GDM1 (cell line): ENCODE data around the gene MAP1B.
A peak's percentile ranks its signal among the peaks of the same experiment; 100 is the strongest.

Experiments used
- DNase-seq: peaks from one replicate; lab custom pipeline; 2025; lab: John Stamatoyannopoulos, UW

The MAP1B gene

DNA sequence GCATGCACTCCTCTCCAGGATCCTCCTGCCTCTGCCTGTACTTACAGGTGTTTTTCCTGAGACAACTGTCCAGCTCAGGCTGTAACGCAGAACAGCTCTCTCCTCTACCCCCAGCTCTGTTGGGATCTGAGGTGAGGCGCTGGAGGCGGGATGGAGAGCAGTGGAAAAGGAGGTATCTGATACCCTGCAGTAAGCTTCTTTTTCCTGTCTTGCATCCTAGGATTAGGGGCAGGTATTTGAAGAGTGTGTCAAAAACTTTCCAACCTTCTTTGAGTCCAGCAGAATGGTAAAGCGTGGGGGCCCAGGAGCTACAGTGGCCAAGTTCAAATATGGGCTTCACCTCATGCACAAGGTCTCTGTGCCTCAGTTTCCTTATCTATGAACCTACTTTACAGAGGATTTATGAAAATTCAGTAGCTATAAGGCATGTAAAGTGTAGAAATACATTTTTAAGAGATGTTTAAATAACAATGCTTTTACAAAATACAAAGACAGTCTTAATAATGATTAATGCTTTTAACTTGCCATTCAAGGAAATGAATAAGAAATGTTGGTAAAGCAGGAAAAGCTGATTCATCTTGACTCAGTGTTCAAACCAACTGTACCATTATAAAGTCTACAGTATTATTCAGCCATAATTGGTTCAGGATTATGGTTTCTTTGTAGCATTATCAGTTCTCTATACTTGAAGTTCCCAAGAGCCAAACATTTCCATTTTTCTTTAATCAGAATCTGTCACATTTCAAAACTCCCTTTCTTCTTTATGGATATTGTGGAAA is 26.1 kb downstream of the MAP1B start:
- DNase-seq, result no peak

DNA sequence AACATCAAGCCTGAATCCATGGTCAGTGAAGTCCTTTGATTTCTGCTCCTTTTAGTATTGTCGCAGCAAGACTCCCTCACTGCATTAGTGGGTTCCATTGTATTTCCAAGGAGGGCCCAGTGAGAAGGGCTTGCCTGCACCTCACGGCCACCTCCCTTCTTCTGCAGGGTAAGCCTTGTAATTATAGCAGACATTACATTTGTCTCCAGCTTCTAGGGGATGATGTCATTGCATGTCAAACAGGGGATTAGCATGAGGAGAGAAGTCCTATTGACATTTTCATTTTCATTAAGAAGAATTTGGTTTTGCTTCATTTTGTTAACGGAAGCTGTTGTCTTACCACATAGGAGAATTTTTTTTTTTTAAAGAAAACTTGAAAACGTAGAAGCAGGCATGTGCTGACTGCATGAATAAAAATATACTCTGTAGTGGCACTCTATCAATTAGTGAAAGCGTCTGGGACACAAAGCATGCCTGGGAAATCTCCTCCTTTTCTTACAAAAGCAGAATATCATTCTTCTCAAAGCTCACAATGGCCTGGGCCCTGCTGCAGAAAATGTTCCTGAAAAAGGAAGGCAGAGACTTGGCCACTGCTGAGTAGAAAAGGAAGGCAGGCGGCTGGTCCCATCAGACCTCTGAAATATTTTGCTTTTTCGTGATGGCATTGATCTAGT is 27.1 kb downstream of the MAP1B start:
- no peak for DNase-seq

DNA sequence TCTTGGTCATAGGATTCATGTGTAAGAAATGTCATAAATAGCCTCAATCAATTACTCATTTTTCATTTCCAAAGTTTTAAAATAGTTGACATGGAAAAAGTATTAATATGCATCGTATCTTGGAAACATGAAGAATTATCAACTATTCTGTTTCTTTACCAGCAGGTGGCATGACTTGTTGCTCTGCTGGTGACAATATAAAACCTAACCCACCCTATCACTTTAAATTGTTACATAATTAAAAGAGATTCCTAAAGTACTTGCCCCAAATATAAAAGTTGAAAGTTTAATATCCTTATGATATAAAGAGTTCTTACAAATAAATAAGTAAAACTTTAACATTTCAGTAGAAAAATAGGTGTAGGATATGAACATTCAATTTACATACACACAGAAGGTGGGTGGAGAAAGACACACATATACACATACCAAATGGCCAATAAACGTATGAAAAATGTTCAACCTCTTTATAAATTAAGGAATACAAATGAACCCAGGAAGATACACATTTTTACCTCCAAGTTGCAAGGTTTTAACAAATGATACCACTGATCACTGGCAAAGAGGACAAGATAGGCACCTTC is 30.6 kb downstream of the MAP1B start:
- no peak for DNase-seq

DNA sequence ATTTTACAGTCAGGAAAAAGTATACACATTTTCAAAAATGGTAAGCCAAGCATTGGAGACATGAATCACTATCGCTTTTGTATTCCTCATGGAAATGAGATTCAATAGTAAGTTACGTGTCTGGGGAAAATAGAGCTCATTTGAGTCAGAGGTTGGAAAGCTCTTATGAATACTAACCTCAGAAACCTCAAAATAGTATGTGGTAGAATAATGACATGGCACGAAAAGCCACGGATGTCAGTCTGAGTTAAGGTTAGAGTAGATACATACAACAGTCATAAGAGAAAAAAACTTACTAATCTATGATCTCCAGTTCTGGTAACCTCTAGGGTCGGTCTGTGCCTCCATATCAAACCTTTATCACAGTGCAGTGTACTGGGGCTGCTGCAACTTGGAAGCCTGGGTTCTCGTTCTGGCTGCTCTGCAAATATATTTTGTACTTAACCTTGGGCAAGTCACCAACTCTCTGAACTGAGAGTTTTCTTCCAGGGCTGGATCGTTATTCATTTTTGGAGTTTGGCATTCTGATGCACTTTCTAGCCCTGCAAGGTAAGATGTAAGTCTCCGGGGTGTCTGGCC is 31.8 kb downstream of the MAP1B start:
- DNase-seq, result peak; percentile 19

DNA sequence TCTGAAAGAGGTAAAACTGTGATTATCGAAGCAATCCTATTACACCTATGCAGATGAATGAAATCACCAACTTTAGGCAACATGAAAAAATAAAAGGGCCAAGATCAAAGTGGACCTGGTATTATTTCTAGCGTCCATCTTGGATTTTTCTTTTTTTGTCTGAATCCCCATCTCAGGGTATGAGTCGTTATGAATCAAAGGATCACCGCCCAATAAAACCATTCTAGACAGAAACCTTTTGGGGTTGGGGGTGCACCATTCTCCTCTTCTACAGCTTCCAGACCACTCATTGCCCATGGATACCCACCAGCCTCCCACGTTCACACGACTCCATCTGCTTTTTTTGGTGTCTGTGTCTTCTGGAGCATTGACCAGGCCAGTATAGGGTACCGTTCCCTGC is 33.4 kb downstream of the MAP1B start:
- no peak for DNase-seq

DNA sequence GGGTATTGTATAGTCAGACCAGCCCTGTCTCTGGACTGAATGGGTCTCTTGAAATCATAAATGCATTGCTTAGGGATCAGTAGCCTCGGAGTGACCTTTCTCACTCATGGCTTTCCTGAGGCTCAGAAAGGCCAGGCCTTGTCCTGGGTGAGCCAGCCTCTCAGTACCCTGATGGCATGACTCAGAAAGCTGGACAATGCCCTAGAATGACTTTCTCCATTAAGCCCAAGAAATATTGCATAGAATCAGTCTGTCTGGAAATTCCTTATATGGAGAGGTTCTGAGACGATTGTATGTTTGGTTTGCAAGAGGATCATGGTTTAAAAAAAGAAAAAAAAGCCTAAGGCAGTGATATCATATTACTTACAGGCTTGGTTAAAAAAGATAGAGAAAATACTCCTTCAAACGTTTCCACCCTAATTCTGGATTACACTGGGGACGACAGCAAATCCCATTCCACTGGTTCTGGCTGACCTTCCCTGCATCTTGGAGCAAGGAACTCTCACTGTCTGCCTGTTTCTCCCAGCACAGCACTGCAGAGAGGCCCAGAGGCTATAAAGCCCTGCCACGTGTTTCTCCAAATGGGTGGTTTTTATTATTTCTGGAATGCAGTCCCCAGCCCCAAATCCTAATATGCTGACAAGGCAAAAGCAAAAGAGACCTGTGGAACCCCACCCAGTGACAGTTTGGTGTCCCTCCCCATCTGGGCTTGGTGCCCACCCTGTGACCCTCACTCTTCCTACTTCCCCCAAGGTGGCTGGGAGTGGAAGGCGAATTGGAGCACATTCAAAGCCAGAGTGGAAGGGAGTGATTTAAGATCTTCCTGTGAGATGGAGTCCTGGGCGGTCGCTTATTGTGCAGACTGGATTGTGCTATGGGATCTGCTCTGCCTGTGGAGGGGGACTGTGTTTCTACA is 34.4 kb downstream of the MAP1B start:
- DNase-seq, result no peak

DNA sequence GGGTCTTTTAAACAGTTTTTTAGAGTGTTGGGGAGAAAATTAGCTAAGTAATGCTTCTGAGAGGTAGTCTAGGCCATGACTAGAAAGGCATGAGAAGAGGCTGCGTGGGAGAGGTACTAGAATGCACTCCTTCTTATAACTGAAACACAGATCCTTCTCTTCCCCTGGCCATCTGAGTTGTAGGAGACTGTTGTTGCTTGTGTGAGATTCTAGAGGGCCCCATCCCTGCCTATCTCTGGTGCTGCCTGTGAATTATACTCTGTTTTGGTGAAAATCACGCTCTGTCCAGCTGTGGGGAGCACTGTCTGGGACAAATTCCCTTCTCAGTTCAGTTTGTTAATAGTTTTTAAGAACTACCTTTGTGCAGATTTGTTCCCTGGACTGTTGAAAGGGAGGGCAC is 37.5 kb downstream of the MAP1B start:
- no peak for DNase-seq

DNA sequence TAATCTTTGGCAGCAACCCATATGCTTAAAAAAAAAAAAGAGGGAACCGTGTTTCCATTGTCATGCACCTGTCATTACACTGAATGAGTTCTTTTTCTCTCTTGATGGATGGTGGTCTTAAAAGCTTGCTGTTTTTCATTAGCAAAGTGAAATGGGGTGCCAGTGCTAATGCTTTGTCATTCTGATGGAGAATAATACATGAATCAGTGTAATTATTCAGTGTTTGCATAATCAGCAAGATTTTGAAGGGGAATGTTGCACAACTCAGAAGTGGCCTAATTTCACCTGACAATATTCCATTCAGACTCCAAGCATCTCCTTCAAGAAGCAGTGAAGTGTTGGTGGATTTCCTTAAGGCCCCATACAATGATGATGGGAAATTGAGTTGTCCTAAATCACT is 38.1 kb downstream of the MAP1B start:
- DNase-seq, result no peak

DNA sequence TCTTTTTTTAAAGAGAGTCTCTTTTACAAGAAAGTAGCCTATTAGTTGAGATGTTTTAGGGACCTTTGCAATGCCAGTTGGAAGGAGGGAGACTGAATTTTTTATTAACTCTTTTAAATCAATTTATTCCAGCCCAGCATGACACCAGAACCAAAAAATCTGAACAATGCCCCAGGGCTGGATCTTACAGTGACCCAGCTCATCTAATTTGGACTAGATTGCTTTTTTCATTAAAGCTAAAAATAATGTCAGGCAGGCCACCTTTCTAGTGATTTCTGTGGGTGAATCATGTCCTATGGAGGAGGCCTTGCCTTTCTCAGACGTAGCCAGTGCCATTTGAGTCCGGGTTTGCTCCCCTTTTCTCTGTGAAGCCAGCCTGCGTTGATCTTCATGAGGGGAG is 38.8 kb downstream of the MAP1B start:
- no peak for DNase-seq

DNA sequence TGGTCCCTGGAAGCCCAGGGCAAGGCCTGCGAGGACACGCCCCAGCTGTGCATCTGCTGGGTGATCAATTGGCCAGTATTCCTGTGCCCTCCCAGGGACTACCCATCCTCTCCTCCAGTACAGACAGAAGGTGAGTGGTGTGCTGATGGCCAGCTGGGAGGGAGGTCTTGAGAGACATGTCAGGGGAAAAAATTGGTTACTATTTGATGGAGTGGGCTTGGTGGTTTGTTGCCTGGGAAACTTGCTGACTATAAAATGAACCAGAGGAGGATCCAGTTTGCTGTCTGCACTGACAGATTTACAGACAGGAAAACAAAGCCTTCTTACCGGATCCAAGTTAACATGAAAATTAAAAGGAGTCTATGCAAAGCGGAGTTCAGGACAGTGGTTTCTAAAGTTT is 40.3 kb downstream of the MAP1B start:
- no peak for DNase-seq

DNA sequence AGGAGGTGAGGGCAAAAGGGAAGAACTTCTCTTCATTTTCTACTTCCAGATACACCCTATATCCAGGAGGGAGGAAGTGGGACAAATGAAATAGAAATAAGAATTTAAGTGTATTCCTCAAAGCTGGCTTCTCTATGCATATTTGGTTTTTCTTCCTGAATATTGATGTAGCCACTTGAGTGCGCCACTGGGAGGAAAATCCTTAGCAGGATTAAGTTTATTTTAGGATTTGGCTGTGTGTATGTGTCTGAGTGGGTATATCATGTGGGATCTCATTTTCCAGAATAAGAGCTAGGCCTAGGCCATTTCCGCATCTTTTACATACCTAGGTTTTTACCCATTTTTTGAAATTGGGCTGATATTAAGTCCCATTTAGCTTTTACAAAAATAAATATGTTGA is 42.5 kb downstream of the MAP1B start:
- DNase-seq, result no peak

DNA sequence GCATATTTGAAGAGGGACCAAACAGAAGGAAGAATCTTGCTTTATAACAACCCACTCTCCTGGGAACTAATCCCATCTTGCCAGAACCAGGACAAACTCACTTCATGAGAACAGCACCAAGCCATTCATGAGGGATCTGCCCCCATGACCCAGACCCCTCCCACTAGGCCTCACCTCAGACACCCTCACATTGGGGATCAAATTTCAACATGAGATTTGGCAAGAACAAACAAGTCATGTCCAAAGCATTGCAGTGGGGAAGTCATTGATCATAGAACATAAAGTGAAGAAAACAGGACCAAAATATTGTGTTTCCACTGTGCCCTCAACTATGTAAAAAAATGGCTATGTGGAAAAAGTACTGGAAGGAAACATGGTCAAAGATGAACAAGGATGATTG is 43.9 kb downstream of the MAP1B start:
- DNase-seq, result no peak

DNA sequence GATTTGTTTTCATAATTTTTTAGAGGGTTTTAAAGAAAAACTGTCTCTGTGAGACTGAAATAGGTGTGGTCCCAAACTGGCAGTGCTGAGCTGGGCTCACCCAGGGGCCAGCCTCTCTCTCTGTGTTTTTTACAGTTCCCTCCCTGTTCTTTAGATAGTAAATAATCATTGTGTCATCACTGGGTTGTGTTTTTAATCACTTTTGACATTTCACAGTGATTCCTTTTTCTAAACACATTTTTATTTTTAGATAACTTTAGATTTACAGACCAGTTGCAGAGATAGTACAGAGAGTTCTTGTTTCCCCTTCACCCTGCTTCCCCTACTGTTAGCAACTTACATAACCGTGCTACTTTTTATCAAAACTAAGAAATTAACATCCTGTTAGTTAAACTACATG is 44.4 kb downstream of the MAP1B start:
- DNase-seq, result no peak

DNA sequence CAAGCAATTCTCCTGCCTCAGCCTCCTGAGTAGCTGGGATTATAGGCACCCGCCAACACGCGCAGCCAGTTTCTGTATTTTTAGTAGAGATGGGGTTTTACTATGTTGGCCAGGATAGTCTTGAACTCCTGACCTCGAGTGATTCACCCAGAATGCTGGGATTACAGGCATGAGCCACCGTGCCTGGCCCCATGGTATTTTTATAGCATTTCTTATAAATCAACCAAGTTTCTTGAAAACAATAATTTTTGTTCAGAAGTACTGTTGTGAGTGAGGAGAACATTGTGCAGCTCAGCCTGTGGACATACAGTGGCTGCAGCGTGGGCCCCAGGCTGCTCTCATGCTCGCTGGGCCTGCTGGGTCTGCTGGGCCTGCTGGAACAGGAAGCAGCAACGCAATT is 45.3 kb downstream of the MAP1B start:
- DNase-seq, result no peak

DNA sequence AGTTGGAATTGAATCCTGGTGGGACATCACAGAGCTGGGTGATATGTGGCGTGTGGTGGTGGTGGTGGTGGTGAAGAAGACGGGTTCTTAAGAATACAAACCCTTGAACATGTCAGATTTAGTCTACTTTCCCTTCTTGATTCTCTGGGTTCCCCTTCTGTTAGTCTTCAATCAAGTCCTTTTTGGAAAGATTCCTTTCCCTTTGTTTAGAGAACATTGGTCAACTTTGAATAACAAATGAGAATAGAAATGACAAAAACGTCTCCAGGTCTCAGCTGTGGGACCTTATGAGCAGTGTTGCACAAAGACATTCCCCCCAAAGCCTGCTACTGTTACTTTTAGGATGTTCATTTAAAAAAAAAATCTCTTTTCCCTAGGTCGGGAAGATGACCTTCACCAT is 46.3 kb downstream of the MAP1B start:
- no peak for DNase-seq

DNA sequence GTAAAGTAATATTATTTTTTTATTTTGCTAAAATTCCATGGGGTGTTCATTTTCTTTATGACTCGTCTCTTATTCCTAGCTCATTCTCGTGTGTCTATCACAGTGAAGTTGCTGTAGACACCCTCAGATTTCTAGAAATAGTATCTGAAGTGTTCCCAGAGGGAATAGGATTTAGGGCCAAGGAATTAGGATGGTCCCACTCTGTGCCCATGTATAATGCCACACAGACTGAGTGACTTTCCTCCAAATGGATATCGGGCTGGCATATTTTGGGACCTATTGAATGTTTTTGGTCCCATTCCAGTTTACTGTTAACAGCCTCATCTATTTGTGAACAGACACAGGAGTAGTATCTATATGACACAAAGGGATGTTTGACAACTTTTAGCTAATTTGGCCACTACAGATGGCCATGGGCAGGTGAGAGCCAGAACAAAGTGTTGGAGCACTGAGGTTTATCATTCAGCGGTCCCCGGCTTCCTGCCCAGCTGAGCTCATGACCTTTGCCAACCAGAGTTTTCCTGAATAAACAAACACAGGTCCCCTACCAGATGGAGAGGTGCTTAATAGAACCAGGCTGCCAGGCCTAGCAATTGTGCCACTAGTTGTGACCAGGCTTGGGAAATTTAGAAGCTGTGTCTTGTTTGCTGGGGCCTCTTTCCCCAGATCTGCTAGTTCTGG is 46.9 kb downstream of the MAP1B start:
- no peak for DNase-seq

DNA sequence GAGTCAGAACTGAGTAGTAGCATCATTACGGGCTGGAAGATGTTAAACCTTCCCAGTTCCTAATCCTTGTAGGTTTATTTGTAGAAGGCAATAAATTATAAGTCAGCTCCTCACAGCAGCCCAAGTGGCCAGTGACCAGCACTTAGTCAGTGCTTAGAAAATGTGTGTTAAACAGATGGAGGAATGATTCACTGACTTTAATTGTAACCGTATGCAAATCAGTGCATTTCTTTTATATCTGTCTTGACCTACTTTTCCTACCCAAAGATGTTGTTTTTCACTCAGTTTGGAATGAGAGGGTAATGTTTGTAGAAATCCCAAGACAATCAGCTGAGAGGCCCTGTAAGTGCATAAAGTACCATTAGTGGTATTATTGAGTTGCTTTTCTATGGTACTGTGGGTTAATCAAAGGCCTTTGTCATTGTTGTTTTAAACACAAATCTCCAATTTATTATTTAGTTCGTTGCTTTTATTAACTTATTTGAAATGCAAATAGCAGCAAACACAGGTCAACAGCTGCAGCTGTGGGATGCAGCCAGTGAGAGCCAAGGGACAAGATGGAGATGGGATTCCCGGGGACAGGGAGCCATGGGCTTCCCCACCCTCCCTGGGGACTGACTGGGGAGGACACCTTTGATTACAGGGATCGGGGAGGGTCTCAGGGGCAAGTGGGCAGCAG is 49.8 kb downstream of the MAP1B start:
- no peak for DNase-seq

DNA sequence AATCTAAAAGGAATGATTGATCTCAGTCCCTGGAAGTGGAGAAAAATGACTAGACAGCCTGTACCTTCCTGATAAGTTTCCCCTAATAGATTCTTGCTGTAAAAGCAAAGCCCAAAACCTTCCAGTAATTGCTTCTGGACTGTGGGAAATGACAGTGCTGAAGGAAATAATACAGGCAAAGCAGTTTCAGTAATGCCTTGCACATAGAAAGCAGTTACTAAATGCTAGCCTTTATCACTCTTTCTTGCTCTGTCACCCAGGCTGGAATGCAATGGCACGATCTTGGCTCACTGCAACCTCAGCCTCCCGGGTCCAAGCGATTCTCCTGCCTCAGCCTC is 50.3 kb downstream of the MAP1B start:
- DNase-seq, result no peak

DNA sequence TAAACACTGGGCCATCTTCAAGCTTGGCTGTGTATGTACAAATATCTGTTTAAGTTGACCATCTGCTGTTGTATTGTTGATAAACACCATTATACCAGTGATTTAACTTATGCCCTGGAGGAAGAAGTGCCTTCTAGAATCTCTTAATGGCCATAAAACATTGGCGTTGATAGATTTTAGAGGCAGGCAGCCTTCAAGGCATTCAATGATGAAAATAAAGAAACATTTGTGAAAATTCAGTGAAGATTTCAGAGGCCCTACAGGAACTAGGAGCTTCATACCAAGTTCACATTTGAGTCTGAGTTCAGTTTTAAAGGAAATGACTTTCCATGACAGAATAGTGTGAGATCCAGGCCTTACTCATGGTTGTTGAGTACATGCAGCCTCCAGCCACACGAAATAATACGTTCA is 52.2 kb downstream of the MAP1B start:
- DNase-seq, result no peak

DNA sequence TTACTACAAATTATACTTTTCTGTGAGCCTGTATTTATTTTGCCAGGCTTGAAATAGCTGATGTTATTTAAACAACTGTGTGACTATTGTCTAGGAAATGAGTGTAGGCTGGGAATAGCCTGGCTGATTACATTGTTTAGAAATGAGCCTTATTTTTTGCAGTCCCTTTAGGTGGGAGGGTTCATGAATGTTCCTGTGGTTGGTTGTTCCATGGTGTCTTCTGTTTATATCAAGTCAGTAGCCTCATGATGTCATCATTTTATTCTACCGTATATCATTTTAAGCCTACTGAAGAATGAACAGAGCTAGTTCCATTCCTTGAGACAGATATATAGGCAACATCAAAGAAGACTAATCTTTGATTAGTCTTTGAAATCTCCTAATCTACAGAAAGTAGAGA is 53.1 kb downstream of the MAP1B start:
- DNase-seq, result no peak

DNA sequence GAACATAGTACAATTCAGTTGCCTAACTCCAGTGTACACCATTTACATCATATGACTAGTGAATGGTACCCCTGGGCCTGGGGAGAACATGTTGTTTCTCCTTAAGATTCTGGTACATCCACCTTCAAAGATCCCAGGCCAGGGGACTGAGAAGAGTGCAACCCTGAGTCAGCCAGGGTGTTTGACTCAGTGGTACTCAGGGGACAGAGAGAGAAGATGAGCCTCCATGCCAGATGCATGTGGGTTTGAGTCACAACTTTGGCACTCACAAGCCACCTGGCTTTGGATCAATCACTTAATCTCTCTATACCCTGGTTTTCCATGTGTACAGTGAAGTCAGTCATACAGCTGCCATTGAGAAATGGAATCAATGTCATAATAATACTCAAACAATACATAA is 53.7 kb downstream of the MAP1B start:
- no peak for DNase-seq
